ENCODE measurements around the gene MGAT3.
A peak's percentile ranks its signal among the peaks of the same experiment; 100 is the strongest.

The MGAT3 gene

DNA sequence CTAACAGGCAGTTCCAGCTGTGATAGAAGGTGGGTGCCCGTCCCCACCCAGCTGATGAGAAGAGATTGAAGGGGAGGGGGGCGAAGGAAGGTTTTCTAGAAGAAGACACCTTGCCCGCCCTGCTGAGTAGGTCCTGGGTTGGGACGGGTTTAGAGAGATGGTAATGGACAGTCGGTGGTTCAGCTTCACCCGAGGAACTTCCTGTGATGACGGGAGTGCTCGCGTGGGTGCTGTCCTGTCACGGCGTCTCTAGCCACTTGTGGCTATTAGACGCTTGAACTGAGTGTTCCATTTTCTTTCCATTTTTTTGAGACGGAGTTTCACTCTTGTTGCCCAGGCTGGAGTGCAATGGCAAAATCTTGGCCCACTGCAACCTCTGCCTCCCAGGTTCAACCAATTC lies 27.6 kb upstream of the MGAT3 start:
- Histone ChIP-seq H3K27me3 (replicated peaks; ENCODE audit: control insufficient read depth, insufficient read depth, low read length) (no peaks in the 10 kb centered on the region), H3K4me1 (ENCODE audit: control insufficient read depth, insufficient read depth, low read length) (peaks cover 17% of the 10 kb centered on the region), H3K9me3 (ENCODE audit: control insufficient read depth, low read length) (no peaks in the 10 kb centered on the region), H3K36me3 (ENCODE audit: control insufficient read depth, insufficient read depth, low read length, severe bottlenecking) (peaks cover 55% of the 10 kb centered on the region), H3K4me3 (ENCODE audit: low read length) (no peak overlapping the region), H3K9ac (ENCODE audit: low read length) (no peak overlapping the region)
- no peak for DNase-seq (ENCODE audit: low read depth)

DNA sequence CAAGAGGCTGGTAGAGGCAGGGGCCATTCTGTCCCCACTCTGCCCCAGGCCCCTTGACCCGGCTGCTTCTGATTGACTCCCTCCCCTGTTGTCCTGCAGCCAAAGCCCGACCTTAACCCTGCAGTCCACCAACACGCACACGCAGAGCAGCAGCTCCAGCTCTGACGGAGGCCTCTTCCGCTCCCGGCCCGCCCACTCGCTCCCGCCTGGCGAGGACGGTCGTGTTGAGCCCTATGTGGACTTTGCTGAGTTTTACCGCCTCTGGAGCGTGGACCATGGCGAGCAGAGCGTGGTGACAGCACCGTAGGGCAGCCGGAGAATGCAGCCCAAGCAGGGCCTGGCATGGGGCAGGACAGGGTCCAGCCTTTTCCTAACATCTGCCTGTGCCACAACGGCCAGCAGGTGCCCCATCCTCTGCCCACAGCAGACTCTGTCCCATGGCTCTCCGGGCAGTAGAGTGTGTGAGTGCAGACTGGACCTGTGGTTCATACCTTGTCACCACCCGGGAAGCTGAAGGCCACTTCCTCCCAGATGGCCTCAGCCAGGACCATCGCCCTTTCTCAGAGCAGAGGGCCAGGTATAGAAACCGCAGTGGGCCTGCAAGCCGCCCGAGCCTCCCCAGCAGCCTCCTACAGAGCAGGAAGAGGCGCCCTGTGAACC lies 26.8 kb upstream of the MGAT3 start:
- Histone ChIP-seq H3K9me3 (ENCODE audit: control insufficient read depth, low read length) (no peaks in the 10 kb centered on the region), H3K4me1 (ENCODE audit: control insufficient read depth, insufficient read depth, low read length) (peaks cover 17% of the 10 kb centered on the region), H3K36me3 (ENCODE audit: control insufficient read depth, insufficient read depth, low read length, severe bottlenecking) (peaks cover 46% of the 10 kb centered on the region), H3K4me3 (ENCODE audit: low read length) (no peak overlapping the region), H3K9ac (ENCODE audit: low read length) (no peak overlapping the region), H3K27me3 (replicated peaks; ENCODE audit: control insufficient read depth, insufficient read depth, low read length) (no peaks in the 10 kb centered on the region)
- no peak for DNase-seq (ENCODE audit: low read depth)

DNA sequence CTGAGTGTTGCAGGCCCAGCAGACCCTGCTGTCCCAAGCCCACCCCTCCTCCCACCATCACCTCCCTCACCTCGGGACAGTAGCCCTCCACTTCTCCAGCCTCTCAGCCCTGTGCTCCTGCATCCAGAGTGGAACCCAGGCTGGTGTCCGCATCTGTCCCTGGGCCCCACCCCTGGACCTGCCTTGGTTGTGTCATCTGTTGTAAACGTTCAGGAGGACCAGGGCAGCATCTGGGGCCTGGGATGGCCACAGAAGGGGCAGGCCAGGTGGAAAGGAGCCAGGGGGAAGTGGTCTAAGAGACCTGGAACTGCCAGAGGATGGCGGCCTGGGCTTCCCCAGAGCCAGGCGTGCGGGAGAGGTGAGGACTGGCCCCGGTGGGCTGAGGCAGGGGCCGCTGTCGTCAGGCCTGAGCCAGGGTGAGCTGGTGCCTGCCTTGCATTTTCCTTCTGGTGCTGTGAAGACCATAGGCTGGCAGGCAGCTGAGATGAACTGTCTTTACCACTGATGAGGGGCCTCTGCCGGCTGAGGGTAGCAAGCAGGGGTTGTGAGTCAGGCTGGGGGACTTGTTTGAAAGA lies 26.1 kb upstream of the MGAT3 start:
- peak overlapping the region; percentile 54 for H3K9ac ChIP-seq (ENCODE audit: low read length)
- H3K4me3 ChIP-seq (ENCODE audit: low read length) = no peak overlapping the region
- H3K4me1 ChIP-seq (ENCODE audit: control insufficient read depth, insufficient read depth, low read length) = peaks cover 17% of the 10 kb centered on the region
- no peaks in the 10 kb centered on the region for H3K9me3 ChIP-seq (ENCODE audit: control insufficient read depth, low read length)
- no peaks in the 10 kb centered on the region for H3K27me3 ChIP-seq (replicated peaks; ENCODE audit: control insufficient read depth, insufficient read depth, low read length)
- no peak for DNase-seq (ENCODE audit: low read depth)
- H3K36me3 ChIP-seq (ENCODE audit: control insufficient read depth, insufficient read depth, low read length, severe bottlenecking) = peaks cover 45% of the 10 kb centered on the region

- H3K36me3 ChIP-seq (ENCODE audit: control insufficient read depth, insufficient read depth, low read length, severe bottlenecking) = peaks cover 42% of the 10 kb centered on the region
- H3K4me1 ChIP-seq (ENCODE audit: control insufficient read depth, insufficient read depth, low read length) = peaks cover 17% of the 10 kb centered on the region
- peak overlapping the region; percentile 54 for H3K9ac ChIP-seq (ENCODE audit: low read length)
- no peaks in the 10 kb centered on the region for H3K27me3 ChIP-seq (replicated peaks; ENCODE audit: control insufficient read depth, insufficient read depth, low read length)
- H3K4me3 ChIP-seq (ENCODE audit: low read length) = no peak overlapping the region
- no peak for DNase-seq (ENCODE audit: low read depth)
- no peaks in the 10 kb centered on the region for H3K9me3 ChIP-seq (ENCODE audit: control insufficient read depth, low read length)
Observed at GRCh38 chr22:39431216-39431801, 25.5 kb upstream of the MGAT3 start.

DNA sequence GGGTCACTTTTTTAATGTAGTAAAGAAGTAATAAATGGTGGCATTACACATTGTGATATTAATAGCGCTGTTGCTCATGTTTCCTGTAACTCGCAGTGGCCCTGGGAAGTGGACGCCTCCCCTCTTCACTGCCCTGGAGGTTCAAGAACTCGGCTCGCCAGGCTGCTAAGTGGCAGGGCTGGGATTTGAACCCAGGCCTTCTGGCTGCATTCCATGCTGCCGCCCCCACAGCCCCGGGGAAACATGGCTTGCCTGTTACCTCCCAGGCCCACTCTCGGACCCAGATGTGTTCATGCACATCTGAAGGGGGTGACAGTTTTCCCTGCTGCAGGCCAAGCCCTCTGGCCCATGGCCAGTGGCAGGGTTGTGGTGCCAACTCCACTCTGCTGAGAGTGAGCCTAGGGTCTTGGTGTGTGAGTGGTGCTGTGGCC lies 25.0 kb upstream of the MGAT3 start:
- Histone ChIP-seq H3K9ac (ENCODE audit: low read length) (peak overlapping the region; percentile 54), H3K27me3 (replicated peaks; ENCODE audit: control insufficient read depth, insufficient read depth, low read length) (no peaks in the 10 kb centered on the region), H3K36me3 (ENCODE audit: control insufficient read depth, insufficient read depth, low read length, severe bottlenecking) (peaks cover 37% of the 10 kb centered on the region), H3K9me3 (ENCODE audit: control insufficient read depth, low read length) (no peaks in the 10 kb centered on the region), H3K4me3 (ENCODE audit: low read length) (no peak overlapping the region), H3K4me1 (ENCODE audit: control insufficient read depth, insufficient read depth, low read length) (peaks cover 17% of the 10 kb centered on the region)
- DNase-seq (ENCODE audit: low read depth) = no peak

- no peak for DNase-seq (ENCODE audit: low read depth)
- H3K27me3 ChIP-seq (replicated peaks; ENCODE audit: control insufficient read depth, insufficient read depth, low read length) = no peaks in the 10 kb centered on the region
- H3K9ac ChIP-seq (ENCODE audit: low read length) = peak overlapping the region; percentile 54
- H3K36me3 ChIP-seq (ENCODE audit: control insufficient read depth, insufficient read depth, low read length, severe bottlenecking) = peaks cover 31% of the 10 kb centered on the region
- no peak overlapping the region for H3K4me3 ChIP-seq (ENCODE audit: low read length)
- H3K9me3 ChIP-seq (ENCODE audit: control insufficient read depth, low read length) = no peaks in the 10 kb centered on the region
- peaks cover 17% of the 10 kb centered on the region for H3K4me1 ChIP-seq (ENCODE audit: control insufficient read depth, insufficient read depth, low read length)
Observed at GRCh38 chr22:39432361-39432811, 24.4 kb upstream of the MGAT3 start.

- no peak overlapping the region for H3K9ac ChIP-seq (ENCODE audit: low read length)
- no peak for DNase-seq (ENCODE audit: low read depth)
- peaks cover 19% of the 10 kb centered on the region for H3K36me3 ChIP-seq (ENCODE audit: control insufficient read depth, insufficient read depth, low read length, severe bottlenecking)
- H3K4me1 ChIP-seq (ENCODE audit: control insufficient read depth, insufficient read depth, low read length) = peaks cover 21% of the 10 kb centered on the region
- no peaks in the 10 kb centered on the region for H3K9me3 ChIP-seq (ENCODE audit: control insufficient read depth, low read length)
- H3K4me3 ChIP-seq (ENCODE audit: low read length) = no peak overlapping the region
- no peaks in the 10 kb centered on the region for H3K27me3 ChIP-seq (replicated peaks; ENCODE audit: control insufficient read depth, insufficient read depth, low read length)
Observed at GRCh38 chr22:39433476-39434242, 23.2 kb upstream of the MGAT3 start.

GRCh38 chr22:39434243-39434653 lies 22.6 kb upstream of the MGAT3 start:
- Histone ChIP-seq H3K27me3 (replicated peaks; ENCODE audit: control insufficient read depth, insufficient read depth, low read length) (no peaks in the 10 kb centered on the region), H3K4me1 (ENCODE audit: control insufficient read depth, insufficient read depth, low read length) (peaks cover 21% of the 10 kb centered on the region), H3K9me3 (ENCODE audit: control insufficient read depth, low read length) (no peaks in the 10 kb centered on the region), H3K9ac (ENCODE audit: low read length) (no peak overlapping the region), H3K36me3 (ENCODE audit: control insufficient read depth, insufficient read depth, low read length, severe bottlenecking) (peaks cover 13% of the 10 kb centered on the region), H3K4me3 (ENCODE audit: low read length) (no peak overlapping the region)
- DNase-seq (ENCODE audit: low read depth) = no peak

DNA sequence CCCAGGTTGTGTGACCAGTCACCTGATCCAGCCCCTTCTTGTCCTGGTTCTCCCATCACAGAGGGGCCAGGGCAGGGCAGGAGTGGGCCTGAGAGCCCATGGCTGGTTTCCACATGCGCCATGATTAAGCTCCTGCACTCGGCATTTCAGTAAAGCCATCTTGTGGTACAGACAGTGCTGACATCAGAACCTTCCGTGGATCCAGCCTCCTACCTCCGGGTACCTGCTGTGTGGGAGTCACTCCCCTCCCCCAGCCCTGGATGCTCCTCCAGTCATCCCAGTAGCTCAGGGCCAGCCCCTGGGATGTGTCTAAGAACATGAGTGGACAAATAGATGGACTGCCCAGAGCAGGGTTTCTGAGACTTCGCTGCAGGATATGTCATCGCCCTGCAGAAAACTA lies 22.1 kb upstream of the MGAT3 start:
- DNase-seq (ENCODE audit: low read depth) = no peak
- H3K9ac ChIP-seq (ENCODE audit: low read length) = no peak overlapping the region
- peaks cover 8% of the 10 kb centered on the region for H3K36me3 ChIP-seq (ENCODE audit: control insufficient read depth, insufficient read depth, low read length, severe bottlenecking)
- H3K4me3 ChIP-seq (ENCODE audit: low read length) = no peak overlapping the region
- H3K9me3 ChIP-seq (ENCODE audit: control insufficient read depth, low read length) = no peaks in the 10 kb centered on the region
- H3K27me3 ChIP-seq (replicated peaks; ENCODE audit: control insufficient read depth, insufficient read depth, low read length) = no peaks in the 10 kb centered on the region
- peaks cover 21% of the 10 kb centered on the region for H3K4me1 ChIP-seq (ENCODE audit: control insufficient read depth, insufficient read depth, low read length)

DNA sequence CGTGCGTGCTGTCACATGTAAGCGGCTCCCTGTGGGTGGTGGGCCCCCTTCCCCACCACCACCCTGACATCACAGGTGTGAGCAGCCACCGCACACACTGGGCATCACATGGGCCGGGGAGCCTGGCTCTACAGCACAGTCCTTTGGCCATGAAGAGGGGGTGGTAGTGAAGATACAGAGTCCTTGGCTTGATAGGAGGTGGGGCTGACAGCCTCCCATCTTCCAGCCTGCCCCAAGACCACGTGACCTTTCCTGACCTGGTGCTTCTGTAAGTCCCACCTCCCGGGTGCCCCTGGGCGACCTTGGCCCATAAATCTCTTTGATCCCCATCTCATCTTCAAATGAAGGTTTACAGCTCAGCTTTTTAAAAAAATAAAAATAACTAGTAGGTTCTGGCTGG lies 21.2 kb upstream of the MGAT3 start:
- H3K4me3 ChIP-seq (ENCODE audit: low read length) = no peak overlapping the region
- peaks cover 4% of the 10 kb centered on the region for H3K36me3 ChIP-seq (ENCODE audit: control insufficient read depth, insufficient read depth, low read length, severe bottlenecking)
- H3K9me3 ChIP-seq (ENCODE audit: control insufficient read depth, low read length) = no peaks in the 10 kb centered on the region

More for the DNA sequence above, 21.2 kb upstream of the MGAT3 start:
- H3K4me1 ChIP-seq (ENCODE audit: control insufficient read depth, insufficient read depth, low read length) = peaks cover 21% of the 10 kb centered on the region
- no peaks in the 10 kb centered on the region for H3K27me3 ChIP-seq (replicated peaks; ENCODE audit: control insufficient read depth, insufficient read depth, low read length)
- DNase-seq (ENCODE audit: low read depth) = no peak
- no peak overlapping the region for H3K9ac ChIP-seq (ENCODE audit: low read length)
